Fibroblast of skin of right quadriceps (primary cell): Measurements from ENCODE around the gene NPM1.

ENCODE experiments used
- DNase-seq: peaks from one replicate; pipeline ENCODE4 v3.0.0-alpha.2; 2013

Gene NPM1

GRCh38 chr5:171453056-171453725, 65.5 kb downstream of the NPM1 start:
- no peak for DNase-seq

GRCh38 chr5:171453988-171454387, 66.3 kb downstream of the NPM1 start:
- no peak for DNase-seq

DNA sequence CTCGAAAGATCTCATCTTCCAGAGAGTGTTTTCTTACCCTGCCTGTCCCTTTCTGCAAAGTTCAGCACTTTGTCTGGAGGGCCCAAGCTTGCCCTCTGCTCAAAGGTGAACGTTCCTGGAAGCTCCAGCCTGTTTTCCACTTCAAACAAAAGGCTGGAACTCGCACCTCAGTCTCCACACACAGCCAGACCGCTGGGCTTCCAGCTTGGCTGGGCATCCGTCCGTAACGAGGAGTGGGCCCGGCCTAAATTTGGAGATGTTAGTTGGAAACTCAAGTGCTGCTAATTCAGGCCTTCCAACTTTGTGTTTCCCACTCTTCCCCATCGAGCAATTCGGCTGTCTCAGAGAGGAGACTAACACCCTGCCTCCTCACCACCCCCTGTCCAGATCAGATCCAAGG, 66.9 kb downstream of the NPM1 start:
- DNase-seq = no peak

DNA sequence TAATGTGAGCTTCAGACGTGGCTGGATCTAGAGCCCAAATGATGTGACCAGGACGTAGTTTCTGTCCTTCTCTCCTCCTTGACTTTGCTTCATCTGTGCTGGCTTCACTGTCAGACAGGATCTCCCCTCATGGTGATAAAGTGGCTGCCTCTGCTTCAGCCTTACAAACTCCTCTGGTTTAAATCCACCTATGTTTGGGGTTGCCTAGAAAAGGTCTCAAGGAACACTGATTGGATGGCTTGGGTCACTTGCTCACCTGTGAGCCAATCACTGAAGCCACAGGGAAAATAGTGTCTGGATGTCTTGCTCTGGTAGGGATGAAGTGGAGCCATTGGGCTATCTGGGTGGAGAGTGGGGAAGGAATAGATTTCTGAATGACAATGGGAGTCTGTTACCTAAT, 67.9 kb downstream of the NPM1 start:
- no peak for DNase-seq

- no peak for DNase-seq
These were observed 69.7 kb downstream of the NPM1 start for GRCh38 chr5:171457208-171457981.

GRCh38 chr5:171459839-171460238, 72.2 kb downstream of the NPM1 start:
- no peak for DNase-seq
